HepG2 (cell line): ENCODE data around the gene GRAMD1A. TPM values are rescaled to one million over a fixed set of nuclear protein-coding genes. Genes with fewer than 3 reads are reported as not detected.

Source experiments
- ATAD3A ChIP-seq: sonication (generic); formaldehyde crosslinking; IDR thresholded peaks from 2 replicates; pipeline ENCODE4 v1.4.0; 2020; ENCODE audit warnings: missing genetic modification reagents
- BCL6 ChIP-seq: IDR thresholded peaks from 2 replicates; pipeline ENCODE4 v1.6.1; 2016; ENCODE audit warnings: missing genetic modification reagents, missing compliant biosample characterization
- GZF1 ChIP-seq: sonication (generic); formaldehyde crosslinking; IDR thresholded peaks from 2 replicates; pipeline ENCODE4 v1.5.1; 2020; ENCODE audit warnings: mild to moderate bottlenecking, missing genetic modification reagents
- JUN ChIP-seq: sonication (generic); formaldehyde crosslinking; IDR thresholded peaks from 2 replicates; pipeline ENCODE4 v1.4.0; 2020; ENCODE audit warnings: mild to moderate bottlenecking, missing genetic modification reagents
- MTA3 ChIP-seq: sonication (generic); formaldehyde crosslinking; IDR thresholded peaks from 2 replicates; pipeline ENCODE4 v1.4.0; 2020; ENCODE audit warnings: missing genetic modification reagents
- NR2C2 ChIP-seq: sonication (generic); formaldehyde crosslinking; IDR thresholded peaks from 2 replicates; pipeline ENCODE4 v1.4.0; 2020; ENCODE audit warnings: missing genetic modification reagents, mild to moderate bottlenecking, moderate library complexity, borderline replicate concordance
- NR2F1 ChIP-seq, 2 experiments: fragments of 450-650 bp in 1 of 2; formaldehyde crosslinking in 1 of 2; IDR thresholded peaks; 2 replicates each; pipeline versions ENCODE4 v1.5.0 to v1.6.1; 2016 to 2020; ENCODE audit warnings: mild to moderate bottlenecking in 1 of 2, missing compliant biosample characterization in 1 of 2, missing genetic modification reagents in 1 of 2, moderate library complexity in 1 of 2
- PITX1 ChIP-seq: sonication (generic); formaldehyde crosslinking; IDR thresholded peaks from 2 replicates; pipeline ENCODE4 v1.5.1; 2020; ENCODE audit warnings: mild to moderate bottlenecking, missing genetic modification reagents
- RAD21 ChIP-seq: fragments of 450-650 bp; formaldehyde crosslinking; IDR thresholded peaks from 2 replicates; pipeline ENCODE4 v1.5.0; 2020; ENCODE audit warnings: mild to moderate bottlenecking
- RARA ChIP-seq: IDR thresholded peaks from 2 replicates; pipeline ENCODE4 v1.6.1; 2016; ENCODE audit warnings: missing genetic modification reagents, missing compliant biosample characterization
- RBFOX2 ChIP-seq: fragments of 200-400 bp; formaldehyde crosslinking; IDR thresholded peaks from 2 replicates; pipeline ENCODE4 v1.6.1; 2017; ENCODE audit warnings: low read depth, mild to moderate bottlenecking, low read length
- SOX13 ChIP-seq, 3 experiments: fragments of 450-650 bp in 1 of 3; sonication (generic) in 1 of 3; formaldehyde crosslinking in 1 of 3; IDR thresholded peaks in 2 of 3; conservative IDR thresholded peaks in 1 of 3; 2 replicates each; pipeline versions ENCODE4 v1.5.0 to v1.6.1; 2016 to 2020; ENCODE audit warnings: antibody characterized with exemption in 1 of 3, mild to moderate bottlenecking in 1 of 3, missing compliant biosample characterization in 1 of 3, missing genetic modification reagents in 1 of 3, moderate library complexity in 1 of 3
- ZFP36 ChIP-seq: fragments of 150-350 bp; IDR thresholded peaks from 2 replicates; pipeline ENCODE4 v1.6.1; 2018; ENCODE audit warnings: borderline replicate concordance, low read length, low read depth; ENCODE audit not compliant: partially characterized antibody
- ZNF501 ChIP-seq: sonication (generic); formaldehyde crosslinking; IDR thresholded peaks from 2 replicates; pipeline ENCODE4 v1.5.1; 2020; ENCODE audit warnings: mild to moderate bottlenecking, moderate library complexity, missing genetic modification reagents
- ZNF557 ChIP-seq: sonication (generic); formaldehyde crosslinking; IDR thresholded peaks from 2 replicates; pipeline ENCODE4 v1.4.0; 2020; ENCODE audit warnings: missing genetic modification reagents
- ZNF589 ChIP-seq: sonication (generic); formaldehyde crosslinking; conservative IDR thresholded peaks from 2 replicates; pipeline ENCODE4 v1.8.0; 2022; ENCODE audit warnings: mild to moderate bottlenecking, moderate library complexity, missing genetic modification reagents
- polyA plus RNA-seq, 8 experiments: library from polyadenylated mRNA; depleted of rRNA in 3 of 8; stranded (reverse) in 7 of 8; unstranded in 1 of 8; fragments of >200 nt; fragmentation: Illumina TruSeq in 4 of 8; extraction: Trizol in 4 of 8; gene quantifications; 2 replicates each; pipeline versions ENCODE4 v1.2.1 to v1.2.3, GENCODE V29; 2011 to 2016; ENCODE audit warnings: low read depth in 4 of 8, missing spikeins in 1 of 8, mixed read lengths in 1 of 8; ENCODE audit not compliant: insufficient read depth in 1 of 8
- total RNA-seq, 5 experiments: library from RNA; depleted of rRNA; stranded (reverse); fragments of >200 nt; fragmentation: Illumina TruSeq; extraction: Trizol; gene quantifications; 2 replicates each; pipeline ENCODE4 v1.2.3, GENCODE V29; 2016; ENCODE audit warnings: low read depth in 1 of 5
- TF ChIP-seq, protein P1 (sequence below): IDR thresholded peaks from 2 replicates; pipeline ENCODE4 v1.6.1; 2012; ENCODE audit warnings: low read length, improper control_type of control experiment
- TF ChIP-seq, protein P2 (sequence below): IDR thresholded peaks from 2 replicates; pipeline ENCODE4 v1.4.0; 2020; ENCODE audit warnings: mild to moderate bottlenecking, missing genetic modification reagents

Gene GRAMD1A
- total and polyA plus RNA-seq, 2 of the 13 experiments (the other 11 are each of a cell fraction or from before 2014, with no cell fraction given): 14.7 to 181 TPM

DNA sequence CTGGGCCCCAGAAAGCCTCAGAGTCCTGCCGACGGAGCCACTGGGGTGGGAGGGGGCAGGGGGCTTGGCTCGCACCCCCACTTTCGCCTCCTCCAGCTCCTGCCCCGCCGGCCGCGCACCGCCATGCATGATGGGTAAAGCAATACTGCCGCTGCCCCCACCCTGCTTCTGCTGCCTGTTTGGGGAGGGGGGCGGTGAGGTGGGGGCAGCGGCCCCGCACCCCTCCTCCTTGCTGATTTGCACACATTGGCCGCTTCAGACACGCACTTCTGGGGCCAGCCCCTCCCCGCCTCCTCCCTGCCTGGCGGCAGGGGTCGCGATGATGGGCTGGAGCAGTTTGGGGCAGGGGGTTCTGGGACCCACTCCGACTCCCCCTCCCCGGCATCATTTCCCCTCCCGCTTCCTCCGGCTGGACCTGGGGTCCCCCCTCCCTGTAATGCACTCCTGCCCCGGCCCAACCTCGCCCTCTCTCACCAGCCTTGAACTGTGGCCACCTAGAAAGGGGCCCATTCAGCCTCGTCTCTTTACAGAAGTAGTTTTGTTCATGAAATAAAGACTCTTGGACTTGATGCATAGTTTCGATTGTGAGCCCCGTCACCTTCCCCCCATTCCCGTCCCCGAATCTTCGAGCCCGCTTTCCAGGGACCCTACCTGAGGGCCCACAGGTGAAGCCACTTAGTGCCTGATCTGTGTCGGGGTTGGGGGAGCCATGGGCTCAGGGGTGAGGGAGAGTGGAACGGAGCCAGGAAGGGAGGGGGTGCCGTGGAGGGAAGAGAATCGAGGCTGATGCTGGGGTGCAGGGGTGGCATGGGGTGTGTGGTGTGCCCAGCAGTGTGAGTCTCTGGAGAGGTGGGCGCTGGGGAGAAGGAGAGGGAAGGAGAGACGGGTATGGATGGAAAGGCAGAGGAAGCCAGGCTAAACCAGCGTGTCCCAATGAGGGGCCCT lies 40.0 kb downstream of the GRAMD1A start (continued):
- TF ChIP-seq, protein P1, sequence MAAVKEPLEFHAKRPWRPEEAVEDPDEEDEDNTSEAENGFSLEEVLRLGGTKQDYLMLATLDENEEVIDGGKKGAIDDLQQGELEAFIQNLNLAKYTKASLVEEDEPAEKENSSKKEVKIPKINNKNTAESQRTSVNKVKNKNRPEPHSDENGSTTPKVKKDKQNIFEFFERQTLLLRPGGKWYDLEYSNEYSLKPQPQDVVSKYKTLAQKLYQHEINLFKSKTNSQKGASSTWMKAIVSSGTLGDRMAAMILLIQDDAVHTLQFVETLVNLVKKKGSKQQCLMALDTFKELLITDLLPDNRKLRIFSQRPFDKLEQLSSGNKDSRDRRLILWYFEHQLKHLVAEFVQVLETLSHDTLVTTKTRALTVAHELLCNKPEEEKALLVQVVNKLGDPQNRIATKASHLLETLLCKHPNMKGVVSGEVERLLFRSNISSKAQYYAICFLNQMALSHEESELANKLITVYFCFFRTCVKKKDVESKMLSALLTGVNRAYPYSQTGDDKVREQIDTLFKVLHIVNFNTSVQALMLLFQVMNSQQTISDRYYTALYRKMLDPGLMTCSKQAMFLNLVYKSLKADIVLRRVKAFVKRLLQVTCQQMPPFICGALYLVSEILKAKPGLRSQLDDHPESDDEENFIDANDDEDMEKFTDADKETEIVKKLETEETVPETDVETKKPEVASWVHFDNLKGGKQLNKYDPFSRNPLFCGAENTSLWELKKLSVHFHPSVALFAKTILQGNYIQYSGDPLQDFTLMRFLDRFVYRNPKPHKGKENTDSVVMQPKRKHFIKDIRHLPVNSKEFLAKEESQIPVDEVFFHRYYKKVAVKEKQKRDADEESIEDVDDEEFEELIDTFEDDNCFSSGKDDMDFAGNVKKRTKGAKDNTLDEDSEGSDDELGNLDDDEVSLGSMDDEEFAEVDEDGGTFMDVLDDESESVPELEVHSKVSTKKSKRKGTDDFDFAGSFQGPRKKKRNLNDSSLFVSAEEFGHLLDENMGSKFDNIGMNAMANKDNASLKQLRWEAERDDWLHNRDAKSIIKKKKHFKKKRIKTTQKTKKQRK: no peak
- peak; percentile 34 to 43; a peak in 1 of 4 replicates for TF ChIP-seq NR2F1 (CRISPR knock-in tag; IDR thresholded peaks at IDR 0.05)
- peak; percentile 88 for TF ChIP-seq RARA
- TF ChIP-seq, protein P2, sequence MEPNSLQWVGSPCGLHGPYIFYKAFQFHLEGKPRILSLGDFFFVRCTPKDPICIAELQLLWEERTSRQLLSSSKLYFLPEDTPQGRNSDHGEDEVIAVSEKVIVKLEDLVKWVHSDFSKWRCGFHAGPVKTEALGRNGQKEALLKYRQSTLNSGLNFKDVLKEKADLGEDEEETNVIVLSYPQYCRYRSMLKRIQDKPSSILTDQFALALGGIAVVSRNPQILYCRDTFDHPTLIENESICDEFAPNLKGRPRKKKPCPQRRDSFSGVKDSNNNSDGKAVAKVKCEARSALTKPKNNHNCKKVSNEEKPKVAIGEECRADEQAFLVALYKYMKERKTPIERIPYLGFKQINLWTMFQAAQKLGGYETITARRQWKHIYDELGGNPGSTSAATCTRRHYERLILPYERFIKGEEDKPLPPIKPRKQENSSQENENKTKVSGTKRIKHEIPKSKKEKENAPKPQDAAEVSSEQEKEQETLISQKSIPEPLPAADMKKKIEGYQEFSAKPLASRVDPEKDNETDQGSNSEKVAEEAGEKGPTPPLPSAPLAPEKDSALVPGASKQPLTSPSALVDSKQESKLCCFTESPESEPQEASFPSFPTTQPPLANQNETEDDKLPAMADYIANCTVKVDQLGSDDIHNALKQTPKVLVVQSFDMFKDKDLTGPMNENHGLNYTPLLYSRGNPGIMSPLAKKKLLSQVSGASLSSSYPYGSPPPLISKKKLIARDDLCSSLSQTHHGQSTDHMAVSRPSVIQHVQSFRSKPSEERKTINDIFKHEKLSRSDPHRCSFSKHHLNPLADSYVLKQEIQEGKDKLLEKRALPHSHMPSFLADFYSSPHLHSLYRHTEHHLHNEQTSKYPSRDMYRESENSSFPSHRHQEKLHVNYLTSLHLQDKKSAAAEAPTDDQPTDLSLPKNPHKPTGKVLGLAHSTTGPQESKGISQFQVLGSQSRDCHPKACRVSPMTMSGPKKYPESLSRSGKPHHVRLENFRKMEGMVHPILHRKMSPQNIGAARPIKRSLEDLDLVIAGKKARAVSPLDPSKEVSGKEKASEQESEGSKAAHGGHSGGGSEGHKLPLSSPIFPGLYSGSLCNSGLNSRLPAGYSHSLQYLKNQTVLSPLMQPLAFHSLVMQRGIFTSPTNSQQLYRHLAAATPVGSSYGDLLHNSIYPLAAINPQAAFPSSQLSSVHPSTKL (CRISPR knock-in tag): peak; percentile 43; the same call in 1 of the 2 replicates
- 0 out of 2 replicates have a peak, but pooled peaks have one; percentile 15 for TF ChIP-seq RBFOX2
- TF ChIP-seq SOX13 (IDR thresholded peaks at IDR 0.05): no peak
- TF ChIP-seq SOX13 (CRISPR knock-in tag; conservative IDR thresholded peaks at IDR 0.05 in 1 of 2, IDR thresholded peaks at IDR 0.05 in 1 of 2): peak in 1 of 2 experiments; percentile 33; a peak in 1 of 4 replicates
- no peak for TF ChIP-seq MTA3 (CRISPR knock-in tag)
- peak; percentile 75; the same call in 1 of the 2 replicates for TF ChIP-seq ZNF589
- TF ChIP-seq PITX1 (CRISPR knock-in tag): 0 out of 2 replicates have a peak, but pooled peaks have one; percentile 33
- no peak for TF ChIP-seq RAD21 (CRISPR knock-in tag)
- no peak for TF ChIP-seq ZNF557
- peak; percentile 8; the same call in 1 of the 2 replicates for TF ChIP-seq JUN (CRISPR knock-in tag)
- no peak for TF ChIP-seq GZF1 (CRISPR knock-in tag)
- TF ChIP-seq ZFP36: no peak
- peak; percentile 2; the same call in 1 of the 2 replicates for TF ChIP-seq NR2C2
- peak; percentile 80; the same call in 1 of the 2 replicates for TF ChIP-seq ZNF501 (CRISPR knock-in tag)
- no peak for TF ChIP-seq ATAD3A
- TF ChIP-seq BCL6 (CRISPR knock-in tag): peak; percentile 66
